Common myeloid progenitor, CD34-positive (primary cell): Measurements from ENCODE around the gene THBS2.

Experiments used
- CTCF ChIA-PET: fragments of 350-600 bp; sonication (Branson Sonifier 250); formaldehyde crosslinking; loops from one replicate; lab custom pipeline; 2021; ENCODE audit warnings: antibody characterized with exemption; lab: Charles Lee
- POLR2A ChIA-PET: fragments of 350-600 bp; sonication (Branson Sonifier 250); formaldehyde crosslinking; loops from one replicate; lab custom pipeline; 2021; ENCODE audit warnings: antibody characterized with exemption; lab: Charles Lee
- DNase-seq, 3 donors: peaks; one replicate each; pipeline versions ENCODE4 v3.0.0 to v3.0.0-alpha.2; 2013
- H3K27ac ChIP-seq, 2 experiments: 1 replicate in 1 of 2; 2 replicates in 1 of 2; pipeline ENCODE4 v1.7.0; 2013; ENCODE audit warnings: inconsistent platforms in 2 of 2, low read length in 2 of 2, mild to moderate bottlenecking in 2 of 2, low read depth in 1 of 2, moderate library complexity in 1 of 2; ENCODE audit not compliant: severe bottlenecking in 2 of 2, insufficient read depth in 1 of 2, poor library complexity in 1 of 2
- H3K27me3 ChIP-seq, 5 experiments: replicated peaks in 2 of 5; 1 replicate in 3 of 5; 2 replicates in 2 of 5; pipeline versions ENCODE4 v1.6.1 to v1.7.0; 2013; ENCODE audit warnings: low read length in 4 of 5, mild to moderate bottlenecking in 2 of 5, moderate library complexity in 2 of 5, inconsistent platforms in 1 of 5; ENCODE audit not compliant: insufficient read depth in 5 of 5, control insufficient read depth in 4 of 5
- H3K36me3 ChIP-seq, 4 experiments: 1 replicate in 2 of 4; 2 replicates in 2 of 4; pipeline versions ENCODE4 v1.6.1 to v1.7.0; 2013; ENCODE audit warnings: low read length in 3 of 4, control low read depth in 1 of 4, mild to moderate bottlenecking in 1 of 4; ENCODE audit not compliant: control insufficient read depth in 4 of 4, insufficient read depth in 4 of 4
- H3K4me1 ChIP-seq, 4 experiments: 1 replicate in 3 of 4; 2 replicates in 1 of 4; pipeline versions ENCODE4 v1.6.1 to v1.7.1; 2013; ENCODE audit warnings: low read length in 3 of 4, mild to moderate bottlenecking in 3 of 4, control low read depth in 1 of 4, inconsistent platforms in 1 of 4, moderate library complexity in 1 of 4; ENCODE audit not compliant: control insufficient read depth in 4 of 4, insufficient read depth in 4 of 4; ENCODE audit errors: control extremely low read depth in 1 of 4
- H3K4me3 ChIP-seq, 7 experiments: 1 replicate in 4 of 7; 2 replicates in 3 of 7; pipeline versions ENCODE4 v1.5.1 to v1.7.0; 2013; ENCODE audit warnings: mild to moderate bottlenecking in 7 of 7, low read length in 6 of 7, moderate library complexity in 6 of 7, inconsistent platforms in 2 of 7, low read depth in 2 of 7, control low read depth in 1 of 7; ENCODE audit not compliant: insufficient read depth in 4 of 7, control insufficient read depth in 1 of 7; ENCODE audit errors: extremely low read depth in 1 of 7
- H3K9me3 ChIP-seq, 5 experiments: 1 replicate in 4 of 5; 2 replicates in 1 of 5; pipeline versions ENCODE4 v1.6.1 to v1.7.1; 2013; ENCODE audit warnings: low read length in 4 of 5, mild to moderate bottlenecking in 2 of 5, inconsistent platforms in 1 of 5, low read depth in 1 of 5, moderate library complexity in 1 of 5; ENCODE audit not compliant: control insufficient read depth in 4 of 5, insufficient read depth in 2 of 5; ENCODE audit errors: control extremely low read depth in 1 of 5
- WGBS: methylation state at CpG from one replicate; pipeline ENCODE4 v1.1.5; 2013; ENCODE audit not compliant: insufficient coverage; 5-methylcytosine and 5-hydroxymethylcytosine counted together

The THBS2 gene

GRCh38 chr6:169173532-169174268, 79.9 kb downstream of the THBS2 start:
- no peak for DNase-seq
- no peak overlapping the region for H3K4me3 ChIP-seq
- 97% methylated on average over 22 of the region's 25 CpGs for WGBS
- H3K9me3 ChIP-seq, result no peaks in the 10 kb centered on the region
- no peaks in the 10 kb centered on the region for H3K36me3 ChIP-seq
- peaks cover 0 to 2% (median 0%) of the 10 kb centered on the region in 5 experiments for H3K27me3 ChIP-seq
- no peak overlapping the region for H3K27ac ChIP-seq
- CTCF ChIA-PET, result no interaction called here
- H3K4me1 ChIP-seq, result peaks cover 0 to 2% (median 0%) of the 10 kb centered on the region in 4 experiments
- POLR2A ChIA-PET, result no interaction called here

GRCh38 chr6:169172946-169173345, 80.7 kb downstream of the THBS2 start:
- POLR2A ChIA-PET, result no interaction called here
- Histone ChIP-seq H3K4me1 (peaks cover 0 to 2% (median 0%) of the 10 kb centered on the region in 4 experiments), H3K27ac (no peak overlapping the region)

GRCh38 chr6:169172456-169172855, 81.2 kb downstream of the THBS2 start:
- WGBS, result 77% methylated on average over 9 of the region's 12 CpGs
- Histone ChIP-seq H3K27ac (no peak overlapping the region), H3K27me3 (peaks cover 0 to 2% (median 0%) of the 10 kb centered on the region in 5 experiments), H3K36me3 (no peaks in the 10 kb centered on the region), H3K9me3 (no peaks in the 10 kb centered on the region), H3K4me1 (peaks cover 0 to 2% (median 0%) of the 10 kb centered on the region in 4 experiments), H3K4me3 (no peak overlapping the region)
- CTCF ChIA-PET, result interaction anchor here (1.0 kb wide), 1 partner anchor 18 kb away, joined by 3 read pairs; no protein-coding TSS in a partner anchor
- no peak for DNase-seq
- POLR2A ChIA-PET, result no interaction called here

More at GRCh38 chr6:169172946-169173345, 80.7 kb downstream of the THBS2 start:
- Histone ChIP-seq H3K9me3 (no peaks in the 10 kb centered on the region), H3K4me3 (no peak overlapping the region), H3K27me3 (peaks cover 0 to 2% (median 0%) of the 10 kb centered on the region in 5 experiments), H3K36me3 (no peaks in the 10 kb centered on the region)
- WGBS, result 92% methylated on average over 6 of the region's 9 CpGs
- CTCF ChIA-PET, result interaction anchor here (1.0 kb wide), 1 partner anchor 17 kb away, joined by 3 read pairs; no protein-coding TSS in a partner anchor
- DNase-seq, result no peak

- no peak for DNase-seq
- WGBS, result 91% methylated on average over 7 of the region's 8 CpGs
- Histone ChIP-seq H3K9me3 (no peaks in the 10 kb centered on the region), H3K27me3 (peaks cover 0 to 2% (median 0%) of the 10 kb centered on the region in 5 experiments), H3K27ac (no peak overlapping the region), H3K4me1 (peaks cover 0 to 2% (median 0%) of the 10 kb centered on the region in 4 experiments), H3K4me3 (no peak overlapping the region), H3K36me3 (no peaks in the 10 kb centered on the region)
- CTCF ChIA-PET, result interaction anchor here (1.0 kb wide), 1 partner anchor 18 kb away, joined by 3 read pairs; no protein-coding TSS in a partner anchor
- POLR2A ChIA-PET, result no interaction called here
These were observed 81.7 kb downstream of the THBS2 start for GRCh38 chr6:169171951-169172350.

GRCh38 chr6:169171016-169171415, 82.6 kb downstream of the THBS2 start:
- H3K27me3 ChIP-seq, result peaks cover 0 to 2% (median 0%) of the 10 kb centered on the region in 5 experiments
- ChIA-PET CTCF (interaction anchor here (0.6 kb wide), 1 partner anchor 1257 kb away, joined by 3 read pairs; no protein-coding TSS in a partner anchor), POLR2A (no interaction called here)
- H3K4me3 ChIP-seq, result no peak overlapping the region
- H3K4me1 ChIP-seq, result peaks cover 0 to 2% (median 0%) of the 10 kb centered on the region in 4 experiments
- 96% methylated on average over 14 of the region's 16 CpGs for WGBS
- no peaks in the 10 kb centered on the region for H3K36me3 ChIP-seq
- DNase-seq, result no peak
- no peak overlapping the region for H3K27ac ChIP-seq
- no peaks in the 10 kb centered on the region for H3K9me3 ChIP-seq

GRCh38 chr6:169170583-169170955, 83.1 kb downstream of the THBS2 start:
- Histone ChIP-seq H3K27ac (no peak overlapping the region), H3K27me3 (peaks cover 0 to 2% (median 0%) of the 10 kb centered on the region in 5 experiments), H3K9me3 (no peaks in the 10 kb centered on the region), H3K4me3 (no peak overlapping the region), H3K4me1 (peaks cover 0 to 2% (median 0%) of the 10 kb centered on the region in 4 experiments), H3K36me3 (no peaks in the 10 kb centered on the region)
- 95% methylated on average over 10 of the region's 11 CpGs for WGBS
- DNase-seq, result no peak
- ChIA-PET POLR2A (no interaction called here), CTCF (no interaction called here)

GRCh38 chr6:169169941-169170582, 83.6 kb downstream of the THBS2 start:
- no peaks in the 10 kb centered on the region for H3K36me3 ChIP-seq
- peaks cover 0 to 2% (median 0%) of the 10 kb centered on the region in 4 experiments for H3K4me1 ChIP-seq
- H3K27me3 ChIP-seq, result peaks cover 0 to 2% (median 0%) of the 10 kb centered on the region in 5 experiments
- CTCF ChIA-PET, result no interaction called here
- DNase-seq, result no peak
- no peak overlapping the region for H3K27ac ChIP-seq
- H3K9me3 ChIP-seq, result no peaks in the 10 kb centered on the region
- POLR2A ChIA-PET, result no interaction called here
- H3K4me3 ChIP-seq, result no peak overlapping the region
- 94% methylated on average over 11 of the region's 16 CpGs for WGBS
